Thyroid gland (tissue), 4 donors: ENCODE data around the gene DOCK2. TPM values are rescaled to one million over a fixed set of nuclear protein-coding genes. Genes with fewer than 3 reads are reported as not detected.

Source experiments
- DNase-seq, 2 donors: peaks; one replicate each; pipeline ENCODE4 v3.0.0-alpha.2; 2019
- H3K27ac ChIP-seq, 3 donors: fragments of 200-600 bp; sonication (generic); 1 replicate in 2 of 3; 2 replicates in 1 of 3; pipeline ENCODE4 v1.5.1; 2016 to 2019; ENCODE audit warnings: mild to moderate bottlenecking in 1 of 3, moderate library complexity in 1 of 3
- H3K27me3 ChIP-seq: fragments of 200-600 bp; sonication (generic); one replicate; pipeline ENCODE4 v1.5.1; 2019
- H3K36me3 ChIP-seq, 2 donors: fragments of 200-600 bp; sonication (generic); one replicate each; pipeline ENCODE4 v1.5.1; 2016 to 2019
- H3K4me1 ChIP-seq, 2 donors: fragments of 200-600 bp; sonication (generic); one replicate each; pipeline ENCODE4 v1.5.1; 2017 to 2019
- H3K4me3 ChIP-seq, 3 donors: fragments of 200-600 bp; sonication (generic); replicated peaks in 1 of 3; 1 replicate in 2 of 3; 2 replicates in 1 of 3; pipeline ENCODE4 v1.5.1; 2016; ENCODE audit warnings: mild to moderate bottlenecking in 1 of 3
- H3K9me3 ChIP-seq: fragments of 200-600 bp; sonication (generic); one replicate; pipeline ENCODE4 v1.5.1; 2017
- POLR2A ChIP-seq, 2 donors: fragments of 450-650 bp; IDR thresholded peaks; one replicate each; pipeline ENCODE4 v1.6.1; 2017; ENCODE audit warnings: antibody characterized with exemption in 2 of 2, mild to moderate bottlenecking in 2 of 2, moderate library complexity in 1 of 2
- WGBS, 2 donors: methylation state at CpG; one replicate each; pipeline ENCODE4 v1.1.5; 2017; 5-methylcytosine and 5-hydroxymethylcytosine counted together
- intact Hi-C: fragments of 100-400 bp; cut with DNase I; formaldehyde crosslinking; loops from one replicate; pipeline ENCODE4 v1.15.1; 2023
- total RNA-seq, 4 donors: library from RNA; depleted of rRNA; stranded (reverse); fragments of >200 nt; gene quantifications; one replicate each; pipeline ENCODE4 v1.2.3, GENCODE V29; 2016
- TF ChIP-seq, protein P1 (sequence below), 6 experiments: fragments of 200-600 bp in 3 of 6; fragments of 450-650 bp in 3 of 6; sonication (generic) in 3 of 6; IDR thresholded peaks; one replicate each; pipeline ENCODE4 v1.5.1; 2016 to 2019; ENCODE audit warnings: antibody characterized with exemption in 6 of 6, mild to moderate bottlenecking in 2 of 6, inconsistent platforms in 1 of 6, moderate library complexity in 1 of 6

DOCK2 gene
- total RNA-seq, 4 donors from 2014 or later = 4.3 to 14.1 (median 8.6) TPM

DNA sequence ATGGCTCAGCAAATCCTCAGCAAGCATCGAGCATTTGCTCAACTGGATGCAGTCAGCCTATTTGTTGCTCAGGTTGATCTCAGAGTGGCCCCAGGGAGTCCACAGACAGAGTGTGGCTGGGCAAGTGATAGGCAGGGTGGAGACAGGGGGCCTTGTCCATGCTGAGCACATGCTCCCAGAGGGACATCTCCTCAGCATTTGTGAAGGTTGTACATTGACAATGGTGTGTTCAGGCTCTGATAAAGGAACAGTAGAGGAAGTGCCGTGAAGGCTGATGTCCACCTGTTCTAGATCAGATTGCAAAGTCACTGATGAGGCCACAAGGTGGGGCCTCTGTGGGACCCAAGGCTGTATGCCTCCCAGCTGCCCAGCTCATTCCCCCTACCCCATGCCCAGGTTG, 418.5 kb downstream of the DOCK2 start:
- DNase-seq = no peak
- 87 to 100% methylated on average over 2 of the region's 2 CpGs for WGBS, 2 donors
- H3K36me3 ChIP-seq = no peaks in the 10 kb centered on the region
- H3K27ac ChIP-seq = no peak overlapping the region
- TF ChIP-seq, protein P1, sequence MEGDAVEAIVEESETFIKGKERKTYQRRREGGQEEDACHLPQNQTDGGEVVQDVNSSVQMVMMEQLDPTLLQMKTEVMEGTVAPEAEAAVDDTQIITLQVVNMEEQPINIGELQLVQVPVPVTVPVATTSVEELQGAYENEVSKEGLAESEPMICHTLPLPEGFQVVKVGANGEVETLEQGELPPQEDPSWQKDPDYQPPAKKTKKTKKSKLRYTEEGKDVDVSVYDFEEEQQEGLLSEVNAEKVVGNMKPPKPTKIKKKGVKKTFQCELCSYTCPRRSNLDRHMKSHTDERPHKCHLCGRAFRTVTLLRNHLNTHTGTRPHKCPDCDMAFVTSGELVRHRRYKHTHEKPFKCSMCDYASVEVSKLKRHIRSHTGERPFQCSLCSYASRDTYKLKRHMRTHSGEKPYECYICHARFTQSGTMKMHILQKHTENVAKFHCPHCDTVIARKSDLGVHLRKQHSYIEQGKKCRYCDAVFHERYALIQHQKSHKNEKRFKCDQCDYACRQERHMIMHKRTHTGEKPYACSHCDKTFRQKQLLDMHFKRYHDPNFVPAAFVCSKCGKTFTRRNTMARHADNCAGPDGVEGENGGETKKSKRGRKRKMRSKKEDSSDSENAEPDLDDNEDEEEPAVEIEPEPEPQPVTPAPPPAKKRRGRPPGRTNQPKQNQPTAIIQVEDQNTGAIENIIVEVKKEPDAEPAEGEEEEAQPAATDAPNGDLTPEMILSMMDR (IDR thresholded peaks at IDR 0.05) = no peak
- no peak for TF ChIP-seq POLR2A (IDR thresholded peaks at IDR 0.05)
- no peak overlapping the region for H3K4me3 ChIP-seq
- H3K9me3 ChIP-seq = no peaks in the 10 kb centered on the region
- no peaks in the 10 kb centered on the region for H3K27me3 ChIP-seq
- intact Hi-C loops = no loop called here
- peaks cover 0 to 5% of the 10 kb centered on the region in 2 donors for H3K4me1 ChIP-seq

- TF ChIP-seq, protein P1 (IDR thresholded peaks at IDR 0.05) = no peak
- TF ChIP-seq POLR2A (IDR thresholded peaks at IDR 0.05) = no peak
- Histone ChIP-seq H3K4me1 (peaks cover 0 to 5% of the 10 kb centered on the region in 2 donors), H3K9me3 (no peaks in the 10 kb centered on the region), H3K36me3 (no peaks in the 10 kb centered on the region), H3K27me3 (no peaks in the 10 kb centered on the region), H3K27ac (no peak overlapping the region), H3K4me3 (no peak overlapping the region)
- DNase-seq = no peak
- intact Hi-C loops = no loop called here
- WGBS, 2 donors = 67 to 80% methylated on average over 9 to 11 of the region's 11 CpGs
Observed at GRCh38 chr5:170056561-170057267, 419.6 kb downstream of the DOCK2 start.

DNA sequence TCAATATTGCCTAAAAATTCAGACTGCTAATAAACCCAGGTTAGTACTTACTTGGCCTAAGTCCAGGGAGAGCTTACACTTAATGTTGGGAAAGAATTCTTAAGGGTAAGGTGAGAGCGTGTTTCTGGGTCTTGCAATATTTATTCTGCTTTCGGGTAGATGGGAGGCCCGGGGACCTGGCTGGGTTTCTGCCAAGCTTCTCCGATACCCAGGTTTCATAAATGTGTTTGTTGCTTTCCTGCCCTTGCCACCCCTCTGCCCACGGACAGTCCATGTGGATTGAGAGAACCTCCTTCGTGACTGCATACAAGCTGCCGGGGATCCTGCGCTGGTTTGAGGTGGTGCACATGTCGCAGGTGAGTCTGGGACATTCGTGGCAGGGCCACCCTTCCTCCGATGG, 420.2 kb downstream of the DOCK2 start:
- Histone ChIP-seq H3K4me1 (peaks cover 0 to 5% of the 10 kb centered on the region in 2 donors), H3K27ac (no peak overlapping the region), H3K27me3 (no peaks in the 10 kb centered on the region), H3K4me3 (no peak overlapping the region), H3K9me3 (no peaks in the 10 kb centered on the region), H3K36me3 (no peaks in the 10 kb centered on the region)
- WGBS, 2 donors = 44 to 46% methylated on average over 11 of the region's 11 CpGs
- TF ChIP-seq, protein P1 (IDR thresholded peaks at IDR 0.05) = no peak
- TF ChIP-seq POLR2A (IDR thresholded peaks at IDR 0.05) = no peak
- peak; percentile 4 to 7 for DNase-seq
- intact Hi-C loops = no loop called here

GRCh38 chr5:170059221-170059620, 422.1 kb downstream of the DOCK2 start:
- intact Hi-C loops = no loop called here
- H3K27ac ChIP-seq = no peak overlapping the region
- TF ChIP-seq, protein P1 (IDR thresholded peaks at IDR 0.05) = no peak
- TF ChIP-seq POLR2A (IDR thresholded peaks at IDR 0.05) = no peak
- H3K9me3 ChIP-seq = no peaks in the 10 kb centered on the region
- peaks cover 0 to 5% of the 10 kb centered on the region in 2 donors for H3K4me1 ChIP-seq
- H3K27me3 ChIP-seq = no peaks in the 10 kb centered on the region
- no peak for DNase-seq
- H3K4me3 ChIP-seq = no peak overlapping the region
- WGBS, 2 donors = 36 to 96% methylated on average over 1 of the region's 1 CpG
- no peaks in the 10 kb centered on the region for H3K36me3 ChIP-seq

- no peaks in the 10 kb centered on the region for H3K4me1 ChIP-seq
- TF ChIP-seq POLR2A (IDR thresholded peaks at IDR 0.05) = no peak
- TF ChIP-seq, protein P1 (IDR thresholded peaks at IDR 0.05) = no peak
- no peak for DNase-seq
- no peaks in the 10 kb centered on the region for H3K36me3 ChIP-seq
- no peak overlapping the region for H3K4me3 ChIP-seq
- intact Hi-C loops = no loop called here
- H3K9me3 ChIP-seq = no peaks in the 10 kb centered on the region
- H3K27ac ChIP-seq = no peak overlapping the region
- H3K27me3 ChIP-seq = no peaks in the 10 kb centered on the region
Observed at GRCh38 chr5:170067152-170067551, 430.1 kb downstream of the DOCK2 start.
